Neural progenitor cell (in vitro differentiated cells): ENCODE measurements around the gene TAF15.

Source experiments
- CTCF ChIP-seq: fragments of 200-600 bp; sonication (generic); IDR thresholded peaks from 2 replicates; pipeline ENCODE4 v1.5.1; 2017; ENCODE audit warnings: antibody characterized with exemption, mild to moderate bottlenecking
- EZH2 ChIP-seq: fragments of 200-600 bp; sonication (generic); IDR thresholded peaks from 2 replicates; pipeline ENCODE4 v1.6.1; 2017; ENCODE audit warnings: antibody characterized with exemption, mild to moderate bottlenecking, moderate library complexity
- EZH2phosphoT487 ChIP-seq: fragments of 200-600 bp; sonication (generic); IDR thresholded peaks from 2 replicates; pipeline ENCODE4 v1.6.1; 2017; ENCODE audit warnings: antibody characterized with exemption

DNA sequence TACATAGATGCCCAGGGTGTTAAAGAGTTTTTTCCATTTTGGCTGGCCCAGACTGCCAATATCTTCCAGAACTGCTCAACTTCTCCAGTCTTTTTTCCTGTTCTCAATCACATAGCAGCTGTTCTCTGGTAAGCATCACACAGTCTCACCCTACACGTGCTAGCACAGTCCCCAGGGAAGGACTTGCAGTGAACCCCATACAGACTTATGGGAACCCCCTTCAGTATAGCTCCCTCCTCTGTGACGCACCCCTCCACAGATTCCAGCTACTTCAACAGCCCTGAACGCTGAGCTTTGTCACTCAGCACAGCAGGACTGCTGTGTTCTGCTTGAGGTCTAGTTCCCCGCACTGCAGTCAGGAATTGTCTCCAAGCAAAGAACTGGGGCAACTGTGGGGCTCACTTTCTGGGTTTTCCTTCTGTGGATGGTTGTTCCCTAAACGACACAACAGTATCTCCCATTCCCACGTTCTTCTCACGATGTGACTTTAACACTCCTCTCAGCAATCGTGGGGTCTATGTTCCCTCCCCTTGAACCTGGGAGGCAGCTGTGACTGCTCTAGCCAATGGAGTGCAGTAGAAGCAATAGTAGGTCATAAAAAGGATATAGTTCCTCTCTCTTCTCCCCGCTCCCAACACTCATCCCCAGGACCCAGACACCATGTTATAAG, 17.5 kb upstream of the TAF15 start:
- TF ChIP-seq CTCF (no peak), EZH2 (no peak), EZH2phosphoT487 (no peak)
